ENCODE measurements around the gene NHLRC3.
"Not testable (repeated sequence)": the region's sequence is repeated elsewhere in the genome, so short reads cannot be mapped to it uniquely, and the experiment has no call there.

NHLRC3 gene

GRCh38 chr13:39047560-39047959, 9.3 kb downstream of the NHLRC3 start:
- no peak for DNase-seq

GRCh38 chr13:39048806-39049205, 10.6 kb downstream of the NHLRC3 start:
- DNase-seq, result no peak

GRCh38 chr13:39049274-39049673, 11.0 kb downstream of the NHLRC3 start:
- no peak for DNase-seq

GRCh38 chr13:39051157-39051556, 12.9 kb downstream of the NHLRC3 start:
- peak; percentile 32 for DNase-seq

- no peak for DNase-seq
Measured at GRCh38 chr13:39052944-39053343, 14.7 kb downstream of the NHLRC3 start.

- DNase-seq, result no peak
Measured at GRCh38 chr13:39054112-39054511, 15.9 kb downstream of the NHLRC3 start.

GRCh38 chr13:39056018-39056417, 17.8 kb downstream of the NHLRC3 start:
- DNase-seq, result no peak

- no peak for DNase-seq
Measured at GRCh38 chr13:39058040-39058439, 19.8 kb downstream of the NHLRC3 start.

- DNase-seq, result no peak
Measured at GRCh38 chr13:39062004-39062403, 23.7 kb downstream of the NHLRC3 start.

- no peak for DNase-seq
Measured at GRCh38 chr13:39072842-39073241, 34.6 kb downstream of the NHLRC3 start.

- no peak for DNase-seq
Measured at GRCh38 chr13:39073983-39074382, 35.7 kb downstream of the NHLRC3 start.

GRCh38 chr13:39086251-39086945, 48.1 kb downstream of the NHLRC3 start:
- DNase-seq, result not testable (repeated sequence)

GRCh38 chr13:39091586-39091985, 53.3 kb downstream of the NHLRC3 start:
- DNase-seq, result no peak

- DNase-seq, result peak; percentile 20
Measured at GRCh38 chr13:39095500-39095899, 57.2 kb downstream of the NHLRC3 start.

GRCh38 chr13:39099231-39099630, 61.0 kb downstream of the NHLRC3 start:
- DNase-seq, result no peak
